ENCODE measurements around the gene GPR6.
A peak's percentile ranks its signal among the peaks of the same experiment; 100 is the strongest.

The GPR6 gene

GRCh38 chr6:110002676-110003075 is 24.6 kb downstream of the GPR6 start:
- no peak for DNase-seq

- DNase-seq: no peak
Measured at GRCh38 chr6:110013386-110013785, 35.3 kb downstream of the GPR6 start.

- no peak for DNase-seq
Measured at GRCh38 chr6:110015206-110015605, 37.1 kb downstream of the GPR6 start.

- DNase-seq: no peak
Measured at GRCh38 chr6:110017306-110017705, 39.2 kb downstream of the GPR6 start.

DNA sequence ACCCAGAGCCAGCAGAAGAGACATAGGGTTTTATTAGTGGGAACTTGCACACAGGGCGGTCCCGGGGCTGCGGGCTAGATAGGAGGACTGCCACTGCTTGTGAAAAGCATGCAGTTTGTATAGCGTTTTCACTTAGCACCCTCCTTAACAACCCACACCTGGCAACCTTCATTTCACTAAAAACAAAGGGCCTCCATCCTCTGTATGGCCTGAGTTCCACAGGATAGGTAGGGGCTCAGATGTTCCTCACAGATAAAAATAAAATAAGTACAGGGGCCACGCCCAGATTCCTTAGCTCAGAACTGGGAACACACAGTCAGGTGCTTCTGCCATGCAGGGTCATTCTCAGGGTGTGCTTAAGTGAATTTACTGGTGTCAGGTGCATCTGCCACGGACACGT is 39.8 kb downstream of the GPR6 start:
- DNase-seq: no peak

GRCh38 chr6:110018486-110018885 is 40.4 kb downstream of the GPR6 start:
- no peak for DNase-seq

DNA sequence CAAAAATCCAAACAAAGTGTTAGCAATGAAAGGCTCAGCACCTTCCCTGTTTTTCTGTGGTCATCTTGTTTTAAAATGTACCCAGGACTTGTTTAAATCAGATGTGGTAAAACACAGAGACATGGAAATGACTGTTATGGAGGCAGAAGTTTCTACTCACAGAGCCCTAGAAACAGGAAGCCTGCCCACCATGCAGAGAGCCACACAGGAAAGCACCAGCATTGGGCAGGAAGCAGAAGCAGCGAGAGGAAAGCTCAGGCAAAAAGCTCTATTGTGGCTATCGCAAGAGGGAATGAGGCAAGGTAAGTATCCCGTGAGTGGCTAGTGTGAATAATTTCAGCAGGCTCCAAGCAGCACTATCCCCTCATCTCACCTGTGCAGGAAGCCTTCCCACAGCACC is 42.8 kb downstream of the GPR6 start:
- peak in 1 of 5 donors; percentile 5 for DNase-seq

- DNase-seq: no peak
Measured at GRCh38 chr6:110029144-110029543, 51.0 kb downstream of the GPR6 start.

All from T-helper 1 cell (primary cell).